ENCODE results near the gene GABRB3.

Gene GABRB3

GRCh38 chr15:26691249-26691648, 81.6 kb downstream of the GABRB3 start:
- Histone ChIP-seq H3K9me3 (ENCODE audit: control insufficient read depth, insufficient read depth, low read length) (peaks cover 6% of the 10 kb centered on the region; the same call in 1 of the 2 replicates), H3K79me2 (ENCODE audit: control insufficient read depth, low read length) (no peaks in the 10 kb centered on the region), H3K27ac (ENCODE audit: low read depth, low read length) (no peak overlapping the region), H3K4me3 (ENCODE audit: low read length) (no peak overlapping the region), H3K4me1 (ENCODE audit: control insufficient read depth, low read length) (no peaks in the 10 kb centered on the region), H3K4me2 (ENCODE audit: low read length) (no peak overlapping the region), H3K27me3 (ENCODE audit: control insufficient read depth, low read length) (no peaks in the 10 kb centered on the region), H3F3A (ENCODE audit: control insufficient read depth, insufficient read depth) (no peaks in the 10 kb centered on the region), H3K36me3 (ENCODE audit: control insufficient read depth, low read length) (no peaks in the 10 kb centered on the region), H3K9me2 (replicated peaks; ENCODE audit: control insufficient read depth, low read length) (no peaks in the 10 kb centered on the region), H4K20me1 (ENCODE audit: control insufficient read depth, insufficient read depth, low read depth, low read length) (no peaks in the 10 kb centered on the region)
- TF ChIP-seq CTCF (IDR thresholded peaks at IDR 0.05; ENCODE audit: low read depth, low read length, poor library complexity, severe bottlenecking) (no peak), EZH2phosphoT487 (IDR thresholded peaks at IDR 0.05; ENCODE audit: borderline replicate concordance, low read length) (no peak)

GRCh38 chr15:26690778-26691177, 82.1 kb downstream of the GABRB3 start:
- TF ChIP-seq EZH2phosphoT487 (IDR thresholded peaks at IDR 0.05; ENCODE audit: borderline replicate concordance, low read length) = no peak
- no peak for TF ChIP-seq CTCF (IDR thresholded peaks at IDR 0.05; ENCODE audit: low read depth, low read length, poor library complexity, severe bottlenecking)
- H3K27me3 ChIP-seq (ENCODE audit: control insufficient read depth, low read length) = no peaks in the 10 kb centered on the region
- H3K4me2 ChIP-seq (ENCODE audit: low read length) = no peak overlapping the region
- no peaks in the 10 kb centered on the region for H4K20me1 ChIP-seq (ENCODE audit: control insufficient read depth, insufficient read depth, low read depth, low read length)
- no peak overlapping the region for H3K27ac ChIP-seq (ENCODE audit: low read depth, low read length)
- no peaks in the 10 kb centered on the region for H3K79me2 ChIP-seq (ENCODE audit: control insufficient read depth, low read length)
- H3K4me3 ChIP-seq (ENCODE audit: low read length) = no peak overlapping the region
- no peaks in the 10 kb centered on the region for H3K36me3 ChIP-seq (ENCODE audit: control insufficient read depth, low read length)
- H3K9me3 ChIP-seq (ENCODE audit: control insufficient read depth, insufficient read depth, low read length) = peaks cover 6% of the 10 kb centered on the region; the same call in 1 of the 2 replicates
- H3K9me2 ChIP-seq (replicated peaks; ENCODE audit: control insufficient read depth, low read length) = no peaks in the 10 kb centered on the region
- no peaks in the 10 kb centered on the region for H3K4me1 ChIP-seq (ENCODE audit: control insufficient read depth, low read length)
- H3F3A ChIP-seq (ENCODE audit: control insufficient read depth, insufficient read depth) = no peaks in the 10 kb centered on the region

GRCh38 chr15:26689462-26689861, 83.4 kb downstream of the GABRB3 start:
- Histone ChIP-seq H3K4me3 (ENCODE audit: low read length) (no peak overlapping the region), H3K36me3 (ENCODE audit: control insufficient read depth, low read length) (no peaks in the 10 kb centered on the region), H3K4me2 (ENCODE audit: low read length) (no peak overlapping the region), H3K4me1 (ENCODE audit: control insufficient read depth, low read length) (no peaks in the 10 kb centered on the region), H3K27me3 (ENCODE audit: control insufficient read depth, low read length) (no peaks in the 10 kb centered on the region), H3K9me2 (replicated peaks; ENCODE audit: control insufficient read depth, low read length) (no peaks in the 10 kb centered on the region), H3K79me2 (ENCODE audit: control insufficient read depth, low read length) (no peaks in the 10 kb centered on the region), H3K27ac (ENCODE audit: low read depth, low read length) (no peak overlapping the region), H4K20me1 (ENCODE audit: control insufficient read depth, insufficient read depth, low read depth, low read length) (no peaks in the 10 kb centered on the region), H3K9me3 (ENCODE audit: control insufficient read depth, insufficient read depth, low read length) (peaks cover 6% of the 10 kb centered on the region; the same call in 1 of the 2 replicates), H3F3A (ENCODE audit: control insufficient read depth, insufficient read depth) (no peaks in the 10 kb centered on the region)
- TF ChIP-seq EZH2phosphoT487 (IDR thresholded peaks at IDR 0.05; ENCODE audit: borderline replicate concordance, low read length) = no peak
- TF ChIP-seq CTCF (IDR thresholded peaks at IDR 0.05; ENCODE audit: low read depth, low read length, poor library complexity, severe bottlenecking) = no peak

Measured in DOHH2 (cell line).